Loucy (cell line): ENCODE data around the gene NANOGP8.

Experiments used
- CTCF ChIP-seq: fragments of 200-600 bp; sonication (generic); conservative IDR thresholded peaks from 2 replicates; pipeline ENCODE4 v1.5.1; 2014; ENCODE audit warnings: mild to moderate bottlenecking, antibody characterized with exemption, low read length
- EZH2phosphoT487 ChIP-seq: fragments of 200-600 bp; IDR thresholded peaks from 2 replicates; pipeline ENCODE4 v1.6.1; 2018; ENCODE audit warnings: antibody characterized with exemption, mild to moderate bottlenecking, moderate library complexity, borderline replicate concordance

- TF ChIP-seq CTCF = no peak
- TF ChIP-seq EZH2phosphoT487 = no peak
Observed at GRCh38 chr15:35123743-35124142, 38.6 kb upstream of the NANOGP8 start.
